Liver (tissue), 9 donors: Measurements from ENCODE around the gene GPM6B. TPM values are rescaled to one million over a fixed set of nuclear protein-coding genes. Genes with fewer than 3 reads are reported as not detected.

Experiments
- DNase-seq: peaks from one replicate; pipeline ENCODE4 v3.0.0-alpha.2; 2017; ENCODE audit warnings: low spot score
- H3K27ac ChIP-seq, 2 donors: one replicate each; pipeline ENCODE4 v1.7.0; 2013; ENCODE audit warnings: inconsistent platforms in 2 of 2, low read length in 2 of 2, control low read depth in 1 of 2, low read depth in 1 of 2, mild to moderate bottlenecking in 1 of 2
- H3K27me3 ChIP-seq, 4 donors: one replicate each; pipeline versions ENCODE4 v1.6.1 to v1.7.0; 2013; ENCODE audit warnings: low read length in 3 of 4, inconsistent platforms in 1 of 4, mild to moderate bottlenecking in 1 of 4, moderate library complexity in 1 of 4; ENCODE audit not compliant: control insufficient read depth in 4 of 4, insufficient read depth in 4 of 4
- H3K36me3 ChIP-seq, 4 donors: one replicate each; pipeline versions ENCODE4 v1.6.1 to v1.7.0; 2013; ENCODE audit warnings: low read length in 3 of 4, mild to moderate bottlenecking in 3 of 4, low read depth in 1 of 4, moderate library complexity in 1 of 4; ENCODE audit not compliant: control insufficient read depth in 4 of 4, insufficient read depth in 3 of 4
- H3K4me1 ChIP-seq, 4 donors: one replicate each; pipeline versions ENCODE4 v1.6.1 to v1.7.0; 2013; ENCODE audit warnings: low read length in 3 of 4, mild to moderate bottlenecking in 3 of 4, moderate library complexity in 1 of 4; ENCODE audit not compliant: control insufficient read depth in 4 of 4, insufficient read depth in 4 of 4
- H3K4me3 ChIP-seq, 3 donors: one replicate each; pipeline versions ENCODE4 v1.6.1 to v1.7.0; 2013; ENCODE audit warnings: low read length in 3 of 3, control low read depth in 1 of 3, low read depth in 1 of 3, mild to moderate bottlenecking in 1 of 3
- H3K9ac ChIP-seq, 2 donors: one replicate each; pipeline ENCODE4 v1.7.0; 2013; ENCODE audit warnings: low read length in 2 of 2, mild to moderate bottlenecking in 2 of 2, moderate library complexity in 2 of 2, control low read depth in 1 of 2, low read depth in 1 of 2
- H3K9me3 ChIP-seq, 4 donors: one replicate each; pipeline versions ENCODE4 v1.6.1 to v1.7.0; 2013; ENCODE audit warnings: low read length in 3 of 4; ENCODE audit not compliant: control insufficient read depth in 4 of 4
- EGR1 ChIP-seq, 2 donors: IDR thresholded peaks; 2 replicates each; pipeline ENCODE4 v1.6.1; 2016 to 2018; ENCODE audit warnings: antibody characterized with exemption in 2 of 2, low read depth in 2 of 2
- FOXA1 ChIP-seq: IDR thresholded peaks from 2 replicates; pipeline ENCODE4 v1.6.1; 2016; ENCODE audit warnings: antibody characterized with exemption
- FOXA2 ChIP-seq: IDR thresholded peaks from 2 replicates; pipeline ENCODE4 v1.6.1; 2016; ENCODE audit warnings: antibody characterized with exemption
- HNF4A ChIP-seq, 2 donors: conservative IDR thresholded peaks; 2 replicates each; pipeline ENCODE4 v1.6.1; 2016; ENCODE audit warnings: antibody characterized with exemption in 2 of 2, mild to moderate bottlenecking in 2 of 2
- HNF4G ChIP-seq: IDR thresholded peaks from 2 replicates; pipeline ENCODE4 v1.6.1; 2016; ENCODE audit warnings: antibody characterized with exemption
- JUND ChIP-seq, 2 donors: IDR thresholded peaks; 2 replicates each; pipeline ENCODE4 v1.6.1; 2016; ENCODE audit warnings: antibody characterized with exemption in 2 of 2
- RAD21 ChIP-seq, 2 donors: IDR thresholded peaks; 2 replicates each; pipeline ENCODE4 v1.6.1; 2016; ENCODE audit warnings: antibody characterized with exemption in 2 of 2, mild to moderate bottlenecking in 2 of 2
- RXRA ChIP-seq, 2 donors: IDR thresholded peaks; 2 replicates each; pipeline ENCODE4 v1.6.1; 2017 to 2018; ENCODE audit warnings: antibody characterized with exemption in 2 of 2, mild to moderate bottlenecking in 1 of 2
- TAF1 ChIP-seq: conservative IDR thresholded peaks from 2 replicates; pipeline ENCODE4 v1.6.1; 2016; ENCODE audit warnings: antibody characterized with exemption, mild to moderate bottlenecking
- YY1 ChIP-seq: IDR thresholded peaks from 2 replicates; pipeline ENCODE4 v1.6.1; 2016; ENCODE audit warnings: antibody characterized with exemption, mild to moderate bottlenecking
- WGBS: extraction: QIAGEN DNeasy Blood & Tissue Kit; methylation state at CpG from one replicate; pipeline ENCODE4 v1.1.7; 2013; 5-methylcytosine and 5-hydroxymethylcytosine counted together
- polyA plus RNA-seq, 2 donors: library from polyadenylated mRNA; stranded (reverse) in 1 of 2; unstranded in 1 of 2; fragments of 200-250 nt in 1 of 2; fragments of >200 nt in 1 of 2; fragmentation: Nextera tagmentation in 1 of 2; extraction: Ambion mirVana in 1 of 2; gene quantifications; one replicate each; pipeline versions ENCODE4 v1.2.1 to v1.2.3, GENCODE V29; 2013 to 2015
- total RNA-seq, 2 donors: library from RNA; depleted of rRNA; stranded (reverse); fragments of >200 nt; gene quantifications; one replicate each; pipeline ENCODE4 v1.2.3, GENCODE V29; 2014
- TF ChIP-seq, protein P1 (sequence below): IDR thresholded peaks from 2 replicates; pipeline ENCODE4 v1.6.1; 2016; ENCODE audit warnings: antibody characterized with exemption
- TF ChIP-seq, protein P2 (sequence below): IDR thresholded peaks from 2 replicates; pipeline ENCODE4 v1.6.1; 2016; ENCODE audit warnings: antibody characterized with exemption
- TF ChIP-seq, protein P3 (sequence below): IDR thresholded peaks from 2 replicates; pipeline ENCODE4 v1.6.1; 2016; ENCODE audit warnings: antibody characterized with exemption, mild to moderate bottlenecking
- TF ChIP-seq, protein P4 (sequence below): IDR thresholded peaks from 2 replicates; pipeline ENCODE4 v1.6.1; 2016; ENCODE audit warnings: antibody characterized with exemption
- donor health status: healthy.
- donor health status: healthy.
- donor health status: healthy.
- donor health status: healthy.
- donor health status: healthy.

The GPM6B gene
- total and polyA plus RNA-seq, 4 donors = 0.42 to 2.3 (median 0.72) TPM

DNA sequence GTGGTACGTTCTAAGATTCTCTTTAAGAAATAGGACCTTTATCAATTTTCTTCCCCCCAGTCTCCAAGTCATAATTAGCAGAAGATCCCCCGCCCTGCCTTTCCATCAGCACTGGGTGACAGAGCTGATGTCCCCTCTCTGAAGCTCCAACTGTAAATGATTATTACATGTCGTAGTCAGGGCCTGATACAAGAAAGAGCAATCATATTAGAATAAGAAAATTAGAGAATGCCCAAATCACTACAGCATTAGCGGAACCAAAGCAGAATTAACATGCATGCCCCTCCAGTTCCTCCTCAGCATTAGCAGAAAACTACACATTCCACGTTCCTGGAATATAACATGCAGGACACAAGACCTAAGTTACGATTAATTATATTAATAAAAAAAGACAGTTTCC lies 717 bp downstream of the GPM6B start:
- no peak overlapping the region for H3K9ac ChIP-seq
- WGBS = 74% methylated on average over 6 of the region's 6 CpGs
- peaks cover 0 to 2% (median 0%) of the 10 kb centered on the region in 4 donors for H3K27me3 ChIP-seq
- no peaks in the 10 kb centered on the region for H3K36me3 ChIP-seq
- H3K4me1 ChIP-seq = no peaks in the 10 kb centered on the region
- no peak overlapping the region for H3K4me3 ChIP-seq
- TF ChIP-seq TAF1 = no peak
- no peak overlapping the region for H3K27ac ChIP-seq
- DNase-seq = no peak
- no peaks in the 10 kb centered on the region for H3K9me3 ChIP-seq

DNA sequence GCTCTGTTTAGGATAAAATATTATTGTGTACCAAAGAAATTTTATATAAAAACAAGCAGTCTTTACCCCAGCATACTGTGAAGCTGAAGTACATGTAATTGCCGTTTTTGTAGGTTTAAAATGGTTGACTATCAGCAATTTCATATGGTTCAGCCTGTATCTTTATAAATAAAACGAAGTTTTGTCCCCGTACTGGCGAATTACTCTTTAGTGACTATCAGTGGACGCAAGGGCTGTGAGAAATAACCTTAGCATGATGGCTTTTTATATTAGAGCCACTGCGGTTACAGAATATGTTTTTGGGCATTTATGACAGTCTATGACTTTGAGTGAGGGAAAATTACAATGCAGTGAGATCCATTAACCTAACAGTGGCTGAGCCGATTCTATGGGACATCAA lies 1.2 kb downstream of the GPM6B start:
- Histone ChIP-seq H3K4me1 (no peaks in the 10 kb centered on the region), H3K4me3 (no peak overlapping the region), H3K9me3 (no peaks in the 10 kb centered on the region), H3K36me3 (no peaks in the 10 kb centered on the region), H3K27ac (no peak overlapping the region), H3K27me3 (peaks cover 0 to 2% (median 0%) of the 10 kb centered on the region in 4 donors), H3K9ac (no peak overlapping the region)
- TF ChIP-seq TAF1 = no peak
- TF ChIP-seq, protein P1, sequence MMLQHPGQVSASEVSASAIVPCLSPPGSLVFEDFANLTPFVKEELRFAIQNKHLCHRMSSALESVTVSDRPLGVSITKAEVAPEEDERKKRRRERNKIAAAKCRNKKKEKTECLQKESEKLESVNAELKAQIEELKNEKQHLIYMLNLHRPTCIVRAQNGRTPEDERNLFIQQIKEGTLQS = no peak
- WGBS = 85% methylated on average over 7 of the region's 7 CpGs
- no peak for DNase-seq

DNA sequence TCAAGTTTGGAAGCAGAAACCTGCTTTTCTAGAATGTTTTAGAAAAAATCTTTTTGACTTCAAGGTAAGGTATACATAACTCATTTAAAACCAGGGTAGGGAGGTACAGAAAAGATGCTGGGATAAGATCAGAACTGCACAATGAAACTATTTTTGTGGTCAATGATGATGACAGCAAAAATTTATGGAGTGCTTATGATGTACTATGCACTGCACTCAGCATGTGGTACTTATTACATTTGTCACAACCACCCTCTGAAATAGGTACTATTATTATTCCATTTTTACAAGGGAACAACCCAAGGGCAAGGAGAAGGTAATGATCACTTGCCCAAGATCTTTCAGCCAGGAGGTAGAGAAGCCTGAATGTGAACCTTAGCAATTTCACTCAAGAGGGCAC lies 8.0 kb downstream of the GPM6B start:
- no peaks in the 10 kb centered on the region for H3K36me3 ChIP-seq
- H3K9ac ChIP-seq = no peak overlapping the region
- H3K27ac ChIP-seq = no peak overlapping the region
- no peaks in the 10 kb centered on the region for H3K27me3 ChIP-seq
- no peak overlapping the region for H3K4me3 ChIP-seq
- no peaks in the 10 kb centered on the region for H3K4me1 ChIP-seq
- no peak for DNase-seq
- no peaks in the 10 kb centered on the region for H3K9me3 ChIP-seq
- TF ChIP-seq TAF1 (no peak), RAD21 (IDR thresholded peaks at IDR 0.05) (no peak)
- TF ChIP-seq, protein P2, sequence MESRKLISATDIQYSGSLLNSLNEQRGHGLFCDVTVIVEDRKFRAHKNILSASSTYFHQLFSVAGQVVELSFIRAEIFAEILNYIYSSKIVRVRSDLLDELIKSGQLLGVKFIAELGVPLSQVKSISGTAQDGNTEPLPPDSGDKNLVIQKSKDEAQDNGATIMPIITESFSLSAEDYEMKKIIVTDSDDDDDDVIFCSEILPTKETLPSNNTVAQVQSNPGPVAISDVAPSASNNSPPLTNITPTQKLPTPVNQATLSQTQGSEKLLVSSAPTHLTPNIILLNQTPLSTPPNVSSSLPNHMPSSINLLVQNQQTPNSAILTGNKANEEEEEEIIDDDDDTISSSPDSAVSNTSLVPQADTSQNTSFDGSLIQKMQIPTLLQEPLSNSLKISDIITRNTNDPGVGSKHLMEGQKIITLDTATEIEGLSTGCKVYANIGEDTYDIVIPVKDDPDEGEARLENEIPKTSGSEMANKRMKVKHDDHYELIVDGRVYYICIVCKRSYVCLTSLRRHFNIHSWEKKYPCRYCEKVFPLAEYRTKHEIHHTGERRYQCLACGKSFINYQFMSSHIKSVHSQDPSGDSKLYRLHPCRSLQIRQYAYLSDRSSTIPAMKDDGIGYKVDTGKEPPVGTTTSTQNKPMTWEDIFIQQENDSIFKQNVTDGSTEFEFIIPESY = no peak

DNA sequence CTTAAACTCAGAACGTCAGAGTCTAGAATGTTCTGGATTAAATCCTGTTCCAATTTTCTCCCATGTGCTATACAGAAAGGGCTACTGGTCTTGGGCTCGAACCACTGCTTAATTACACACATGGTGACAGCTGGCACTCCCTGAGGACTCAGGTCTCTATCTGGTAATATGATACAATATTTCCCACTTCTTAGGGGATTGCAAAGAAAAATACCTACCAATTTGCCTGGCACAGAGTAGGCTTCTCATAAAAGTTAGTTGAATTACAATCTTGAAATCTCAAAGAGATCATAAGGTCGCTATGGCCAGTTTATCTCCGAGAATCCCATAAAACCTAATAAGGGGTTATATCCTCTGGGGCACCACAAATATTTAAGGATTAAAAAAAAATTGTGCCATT lies 8.6 kb downstream of the GPM6B start:
- Histone ChIP-seq H3K9ac (no peak overlapping the region), H3K36me3 (no peaks in the 10 kb centered on the region), H3K4me3 (no peak overlapping the region), H3K27me3 (no peaks in the 10 kb centered on the region), H3K9me3 (no peaks in the 10 kb centered on the region), H3K27ac (no peak overlapping the region), H3K4me1 (no peaks in the 10 kb centered on the region)
- WGBS = 56% methylated on average over 4 of the region's 4 CpGs
- DNase-seq = no peak
- TF ChIP-seq HNF4A (conservative IDR thresholded peaks at IDR 0.05) (no peak), RXRA (IDR thresholded peaks at IDR 0.05) (no peak), JUND (IDR thresholded peaks at IDR 0.05) (no peak), HNF4G (no peak), RAD21 (IDR thresholded peaks at IDR 0.05) (no peak), TAF1 (no peak), FOXA2 (no peak), YY1 (no peak), EGR1 (IDR thresholded peaks at IDR 0.05; ENCODE audit: low read depth in 2 of 2) (no peak), FOXA1 (no peak)
- TF ChIP-seq, protein P3, sequence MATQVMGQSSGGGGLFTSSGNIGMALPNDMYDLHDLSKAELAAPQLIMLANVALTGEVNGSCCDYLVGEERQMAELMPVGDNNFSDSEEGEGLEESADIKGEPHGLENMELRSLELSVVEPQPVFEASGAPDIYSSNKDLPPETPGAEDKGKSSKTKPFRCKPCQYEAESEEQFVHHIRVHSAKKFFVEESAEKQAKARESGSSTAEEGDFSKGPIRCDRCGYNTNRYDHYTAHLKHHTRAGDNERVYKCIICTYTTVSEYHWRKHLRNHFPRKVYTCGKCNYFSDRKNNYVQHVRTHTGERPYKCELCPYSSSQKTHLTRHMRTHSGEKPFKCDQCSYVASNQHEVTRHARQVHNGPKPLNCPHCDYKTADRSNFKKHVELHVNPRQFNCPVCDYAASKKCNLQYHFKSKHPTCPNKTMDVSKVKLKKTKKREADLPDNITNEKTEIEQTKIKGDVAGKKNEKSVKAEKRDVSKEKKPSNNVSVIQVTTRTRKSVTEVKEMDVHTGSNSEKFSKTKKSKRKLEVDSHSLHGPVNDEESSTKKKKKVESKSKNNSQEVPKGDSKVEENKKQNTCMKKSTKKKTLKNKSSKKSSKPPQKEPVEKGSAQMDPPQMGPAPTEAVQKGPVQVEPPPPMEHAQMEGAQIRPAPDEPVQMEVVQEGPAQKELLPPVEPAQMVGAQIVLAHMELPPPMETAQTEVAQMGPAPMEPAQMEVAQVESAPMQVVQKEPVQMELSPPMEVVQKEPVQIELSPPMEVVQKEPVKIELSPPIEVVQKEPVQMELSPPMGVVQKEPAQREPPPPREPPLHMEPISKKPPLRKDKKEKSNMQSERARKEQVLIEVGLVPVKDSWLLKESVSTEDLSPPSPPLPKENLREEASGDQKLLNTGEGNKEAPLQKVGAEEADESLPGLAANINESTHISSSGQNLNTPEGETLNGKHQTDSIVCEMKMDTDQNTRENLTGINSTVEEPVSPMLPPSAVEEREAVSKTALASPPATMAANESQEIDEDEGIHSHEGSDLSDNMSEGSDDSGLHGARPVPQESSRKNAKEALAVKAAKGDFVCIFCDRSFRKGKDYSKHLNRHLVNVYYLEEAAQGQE = no peak
- TF ChIP-seq, protein P1 = no peak
- TF ChIP-seq, protein P4, sequence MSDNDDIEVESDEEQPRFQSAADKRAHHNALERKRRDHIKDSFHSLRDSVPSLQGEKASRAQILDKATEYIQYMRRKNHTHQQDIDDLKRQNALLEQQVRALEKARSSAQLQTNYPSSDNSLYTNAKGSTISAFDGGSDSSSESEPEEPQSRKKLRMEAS = no peak
- TF ChIP-seq, protein P2 = no peak
